Germinal center (tissue), 1 donor: ENCODE data around the gene PRELID2.
"Not testable (repeated sequence)": the region's sequence is repeated elsewhere in the genome, so short reads cannot be mapped to it uniquely, and the experiment has no call there.

Experiments
- DNase-seq: peaks from one replicate; pipeline ENCODE4 v3.0.0; 2012; ENCODE audit warnings: mixed read lengths, low spot score

PRELID2 gene

DNA sequence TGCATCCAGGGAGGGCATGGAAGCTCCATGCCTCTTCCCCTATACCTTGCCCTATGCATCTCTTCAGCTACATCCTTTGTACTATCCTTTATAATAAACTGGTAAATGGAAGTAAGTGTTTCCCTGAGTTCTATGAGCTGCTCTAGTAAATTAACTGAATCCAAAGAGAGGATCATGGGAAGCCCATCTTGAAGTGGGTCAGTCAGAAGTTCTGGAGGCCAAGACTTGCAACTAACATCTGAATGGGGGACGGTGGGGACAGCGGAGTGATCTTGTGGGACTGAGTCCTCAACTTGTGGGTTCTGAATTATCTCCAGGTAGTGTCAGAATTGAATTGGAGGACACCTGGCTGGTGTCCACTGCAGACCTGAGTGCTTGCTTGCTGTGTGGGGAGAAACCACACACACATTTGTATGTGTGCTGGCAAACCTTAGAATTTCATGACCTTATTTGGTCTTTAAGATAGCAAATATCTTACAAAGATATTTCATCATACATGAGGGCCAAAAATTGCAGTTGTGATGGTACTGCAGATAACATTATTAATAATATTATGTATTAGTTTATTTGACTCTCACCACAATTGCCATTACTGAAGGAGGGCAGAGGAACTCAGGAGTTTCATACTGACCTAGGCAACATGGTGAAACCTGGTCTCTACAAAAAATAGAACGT lies 5.5 kb upstream of the PRELID2 start:
- DNase-seq: no peak

DNA sequence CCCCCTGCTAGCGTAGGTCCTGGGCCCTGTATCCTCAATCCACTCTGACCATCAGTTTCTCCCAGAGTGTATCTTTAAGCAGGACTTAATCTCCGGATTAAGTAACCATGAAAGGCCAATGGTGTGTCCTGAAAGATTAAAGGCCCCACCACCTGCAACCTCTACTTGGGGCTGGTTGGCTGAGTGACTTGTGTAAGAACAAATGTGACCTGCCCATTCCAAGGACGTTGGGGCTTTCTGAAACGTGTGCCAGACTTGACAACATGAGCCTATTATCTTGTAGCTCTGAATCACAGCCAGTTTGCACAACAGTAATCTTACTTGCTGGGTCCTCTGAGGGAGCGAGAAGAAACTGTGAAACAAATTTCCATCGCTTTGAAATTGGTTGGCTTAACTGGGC lies 3.1 kb upstream of the PRELID2 start:
- no peak for DNase-seq

DNA sequence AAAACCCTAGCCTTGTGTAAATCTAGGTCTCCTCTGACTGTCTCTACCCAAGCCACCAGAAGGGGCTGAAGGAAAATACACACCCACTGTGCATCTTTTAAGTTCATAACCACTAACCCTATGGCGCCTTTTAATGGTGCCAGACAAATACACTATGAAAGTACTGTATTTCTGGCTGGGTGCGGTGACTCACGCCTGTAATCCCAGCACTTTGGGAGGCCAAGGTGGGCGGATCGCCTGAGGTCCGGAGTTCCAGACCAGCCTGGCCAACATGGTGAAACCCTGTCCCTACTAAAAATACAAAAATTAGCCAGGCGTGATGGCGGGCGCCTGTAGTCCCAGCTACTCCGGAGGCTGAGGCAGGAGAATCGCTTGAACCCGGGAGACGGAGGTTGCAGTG lies 1.1 kb upstream of the PRELID2 start:
- not testable (repeated sequence) for DNase-seq

- DNase-seq: no peak
Observed at GRCh38 chr5:145835848-145836239, 702 bp upstream of the PRELID2 start.

DNA sequence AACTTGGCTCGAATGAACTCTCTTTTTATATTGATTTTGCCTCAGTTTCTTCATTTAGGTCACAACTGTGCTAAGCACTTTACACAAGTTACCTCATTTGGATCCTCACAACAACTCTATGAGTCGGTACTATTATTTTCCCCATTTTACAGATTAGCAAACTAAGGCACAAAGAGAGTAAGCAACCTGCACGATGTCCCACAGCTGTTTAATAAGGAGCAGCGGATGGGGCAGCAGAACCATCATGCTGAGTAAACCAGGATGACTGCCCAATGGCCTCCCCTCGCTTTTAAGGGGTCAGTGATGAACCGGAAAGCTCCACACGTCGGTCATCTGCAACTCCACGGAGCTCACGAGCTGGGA lies 607 bp downstream of the PRELID2 start:
- DNase-seq: no peak

DNA sequence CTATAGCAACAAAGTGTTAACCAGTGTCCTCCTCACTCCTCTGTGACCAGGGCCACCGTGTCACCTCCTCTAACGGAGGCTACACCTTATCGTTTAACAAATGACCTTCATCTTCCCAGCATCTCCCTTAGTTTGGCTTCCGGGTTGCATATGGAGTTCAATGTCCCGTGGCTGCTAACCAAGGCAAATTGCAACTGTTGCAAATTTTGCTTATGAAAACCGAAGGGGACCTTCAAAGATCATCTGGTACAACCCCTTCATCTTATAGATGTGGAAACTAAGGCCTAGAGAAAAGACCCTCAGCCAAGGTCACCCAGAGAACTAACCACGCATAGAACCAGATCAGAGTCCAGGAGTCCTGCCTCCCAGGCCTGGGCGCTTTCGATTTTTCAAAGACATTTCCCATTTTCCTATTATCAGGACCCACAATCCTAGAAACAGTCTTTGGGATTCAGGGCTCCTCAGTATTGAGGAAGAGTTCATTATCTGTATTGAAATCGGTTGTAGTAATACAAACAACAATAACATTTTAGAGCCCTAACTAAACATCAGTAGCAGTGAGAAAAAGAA lies 1.4 kb downstream of the PRELID2 start:
- DNase-seq: no peak

- DNase-seq: no peak
Observed at GRCh38 chr5:145830594-145830993, 4.5 kb downstream of the PRELID2 start.

DNA sequence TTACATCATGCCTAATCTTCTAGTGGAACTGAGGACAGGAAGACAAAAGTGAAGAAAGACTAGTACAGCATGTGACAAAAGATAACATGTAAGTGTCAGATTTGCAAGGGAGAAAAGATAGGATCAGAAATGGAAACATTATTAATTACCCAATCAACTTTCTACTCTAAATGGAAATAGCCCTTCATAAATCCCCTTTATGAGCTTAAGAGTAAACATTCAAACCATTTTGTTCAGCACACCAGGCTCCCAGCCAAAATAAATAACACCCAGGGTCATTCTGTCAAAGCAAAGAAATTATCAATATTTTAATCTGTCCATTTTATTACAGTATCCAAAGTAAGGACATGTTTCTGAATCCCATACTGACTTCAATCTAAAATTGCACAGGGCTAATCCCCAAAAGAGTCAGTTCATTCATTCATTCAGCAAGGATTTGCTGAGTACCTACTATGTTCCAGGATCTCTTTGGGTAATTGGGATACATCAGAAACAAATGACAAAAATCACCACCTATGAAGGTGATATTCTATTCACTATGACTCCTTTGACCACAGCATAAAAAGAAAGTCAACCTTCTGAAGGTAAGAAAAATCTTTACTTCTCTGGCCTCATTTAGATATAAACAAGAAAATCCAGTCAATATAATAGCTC lies 5.3 kb downstream of the PRELID2 start:
- no peak for DNase-seq

- DNase-seq: no peak
Observed at GRCh38 chr5:145826895-145827674, 8.1 kb downstream of the PRELID2 start.

- DNase-seq: peak; percentile 8
Observed at GRCh38 chr5:145825751-145826180, 9.4 kb downstream of the PRELID2 start.

GRCh38 chr5:145824040-145824439 lies 11.1 kb downstream of the PRELID2 start:
- no peak for DNase-seq

GRCh38 chr5:145818604-145819003 lies 16.5 kb downstream of the PRELID2 start:
- no peak for DNase-seq

DNA sequence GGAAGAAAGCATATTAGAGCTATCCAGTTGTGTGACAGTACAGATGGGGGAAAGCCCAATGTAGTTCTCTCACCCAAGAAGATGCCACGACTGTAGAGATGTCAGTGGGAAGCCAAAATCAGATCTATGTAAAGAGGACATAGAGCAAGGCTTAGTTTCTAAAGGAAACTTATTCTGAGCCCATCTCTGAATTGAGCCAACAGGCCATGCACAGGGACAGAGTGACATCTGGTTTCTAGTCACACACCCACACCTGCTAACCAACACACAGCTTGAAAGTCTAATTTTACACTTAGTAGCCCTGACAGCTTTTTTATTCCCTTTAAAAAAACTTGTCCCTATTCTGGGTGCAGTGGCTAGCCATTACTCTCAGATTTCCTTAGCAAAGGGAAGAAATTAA lies 22.3 kb downstream of the PRELID2 start:
- no peak for DNase-seq

DNA sequence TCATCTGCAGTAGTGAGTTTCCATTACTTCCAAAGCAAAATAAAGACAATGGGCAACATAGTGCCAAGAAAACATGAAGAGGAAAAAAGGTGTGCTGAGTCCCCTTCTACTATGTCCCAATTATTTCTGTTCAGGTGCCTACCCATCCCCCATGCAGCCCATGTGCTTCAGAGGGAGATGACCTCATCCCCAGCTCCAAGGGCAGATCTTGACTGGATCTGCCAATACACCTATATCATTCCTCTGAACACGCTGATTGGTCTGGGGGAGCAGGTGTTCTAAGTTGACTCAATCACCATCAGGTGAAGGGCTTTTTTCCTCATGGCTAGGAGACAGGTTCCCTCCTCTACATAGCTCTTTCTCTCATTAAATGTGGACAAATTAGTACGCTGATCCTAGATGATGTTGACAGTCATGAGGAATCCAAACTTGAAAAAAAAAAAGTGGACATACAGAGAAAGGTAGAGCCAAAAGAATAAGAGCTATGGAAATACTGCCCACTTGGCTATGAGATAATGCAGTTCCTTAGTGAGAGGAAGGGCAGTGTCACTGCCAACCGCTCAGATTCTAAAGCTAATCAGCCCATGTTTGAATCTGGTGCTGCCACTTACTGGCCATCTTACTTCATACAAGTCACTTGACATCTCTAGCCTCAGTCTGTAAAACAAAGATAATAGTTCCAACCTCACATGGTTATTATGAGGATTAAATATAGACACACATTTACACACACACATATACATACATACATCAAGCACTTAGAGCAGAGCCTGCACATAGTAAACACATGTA lies 23.1 kb downstream of the PRELID2 start:
- no peak for DNase-seq

DNA sequence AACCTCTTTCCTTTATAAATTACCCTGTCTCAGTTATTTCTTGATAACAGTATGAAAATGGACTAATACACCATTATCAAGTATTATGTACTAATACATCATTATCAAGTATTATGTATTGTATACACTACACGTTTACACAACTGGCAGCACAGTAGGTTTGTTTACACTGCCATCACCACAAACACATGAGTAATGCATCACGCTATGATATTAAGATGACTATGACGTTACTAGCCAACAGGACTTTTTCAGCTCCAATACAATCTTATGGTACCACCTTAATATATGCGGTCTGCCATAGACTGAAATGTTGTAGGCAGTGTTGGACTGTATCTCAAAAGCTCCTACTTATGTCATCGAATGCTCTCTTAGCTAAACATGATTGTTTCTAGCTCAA lies 28.2 kb downstream of the PRELID2 start:
- no peak for DNase-seq

DNA sequence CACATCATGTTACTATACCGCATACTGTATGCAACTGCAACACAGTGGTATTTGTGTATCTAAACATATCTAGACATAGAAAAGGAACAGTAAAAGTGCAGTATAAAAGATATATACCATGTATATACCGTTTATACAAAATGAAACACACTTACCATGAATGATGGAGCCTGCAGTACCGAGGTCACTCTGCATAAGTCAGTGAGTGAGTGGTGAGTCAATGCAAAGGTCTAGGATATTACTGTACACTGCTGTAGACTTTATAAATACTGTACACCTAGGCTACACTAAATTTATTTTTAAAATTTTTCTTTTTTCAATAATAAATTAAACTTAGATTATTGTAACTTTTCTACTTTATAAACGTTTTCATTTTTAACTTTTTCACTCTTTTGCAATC lies 29.3 kb downstream of the PRELID2 start:
- no peak for DNase-seq

GRCh38 chr5:145804701-145805100 lies 30.4 kb downstream of the PRELID2 start:
- DNase-seq: no peak

- no peak for DNase-seq
Observed at GRCh38 chr5:145803112-145804004, 31.8 kb downstream of the PRELID2 start.

- DNase-seq: no peak
Observed at GRCh38 chr5:145801195-145801594, 33.9 kb downstream of the PRELID2 start.

GRCh38 chr5:145800181-145800580 lies 35.0 kb downstream of the PRELID2 start:
- no peak for DNase-seq

GRCh38 chr5:145798503-145798902 lies 36.6 kb downstream of the PRELID2 start:
- not testable (repeated sequence) for DNase-seq
